ENCODE data around the gene C9orf43. TPM values are rescaled to one million over a fixed set of nuclear protein-coding genes. Genes with fewer than 3 reads are reported as not detected.

Gene C9orf43
- total RNA-seq, 1 donor from 2014 or later, result 0.27 TPM

DNA sequence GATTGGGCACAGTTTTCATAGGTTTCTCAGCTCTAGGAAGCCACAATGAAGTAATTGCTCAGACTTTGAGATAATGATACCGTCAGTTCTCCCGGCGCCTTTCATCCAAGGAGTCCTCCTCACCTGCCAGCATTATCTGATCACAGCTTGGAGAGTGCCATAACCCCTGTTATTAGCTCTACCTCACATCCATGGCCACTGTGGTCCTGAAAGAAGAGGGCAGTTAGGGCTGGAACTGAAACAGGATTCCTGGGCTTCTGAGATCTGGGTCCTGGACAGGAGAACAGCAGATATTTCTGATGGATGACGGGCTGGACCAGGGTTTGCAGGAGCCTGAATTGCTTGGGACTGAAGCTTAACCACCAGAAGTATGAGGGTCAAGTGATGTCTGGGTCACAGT lies 66.5 kb downstream of the C9orf43 start:
- no peak for DNase-seq
- no peak for ATAC-seq (ENCODE audit: poor library complexity)
- intact Hi-C loops (cut with DNase I), result no loop called here

DNA sequence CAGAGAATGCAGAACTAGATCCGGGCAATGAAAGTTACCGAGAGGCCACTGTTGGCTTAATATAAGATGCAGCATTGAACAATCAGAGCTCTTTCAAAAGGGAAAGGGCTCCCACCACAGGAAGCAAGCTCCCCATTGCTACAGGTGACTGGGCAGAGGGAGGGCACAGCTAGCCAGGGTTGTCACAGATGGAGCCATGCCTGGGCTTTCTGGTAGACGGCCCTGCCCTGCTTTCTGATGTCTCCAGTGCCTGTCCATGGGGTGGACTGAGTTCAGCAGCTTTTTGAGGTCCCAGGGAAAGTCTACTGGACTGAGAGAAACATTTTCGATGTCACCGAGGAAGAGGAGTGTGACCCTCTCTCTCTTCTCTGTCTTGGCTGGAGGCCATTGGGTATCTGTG lies 67.1 kb downstream of the C9orf43 start:
- ATAC-seq (ENCODE audit: poor library complexity), result no peak
- no peak for DNase-seq

DNA sequence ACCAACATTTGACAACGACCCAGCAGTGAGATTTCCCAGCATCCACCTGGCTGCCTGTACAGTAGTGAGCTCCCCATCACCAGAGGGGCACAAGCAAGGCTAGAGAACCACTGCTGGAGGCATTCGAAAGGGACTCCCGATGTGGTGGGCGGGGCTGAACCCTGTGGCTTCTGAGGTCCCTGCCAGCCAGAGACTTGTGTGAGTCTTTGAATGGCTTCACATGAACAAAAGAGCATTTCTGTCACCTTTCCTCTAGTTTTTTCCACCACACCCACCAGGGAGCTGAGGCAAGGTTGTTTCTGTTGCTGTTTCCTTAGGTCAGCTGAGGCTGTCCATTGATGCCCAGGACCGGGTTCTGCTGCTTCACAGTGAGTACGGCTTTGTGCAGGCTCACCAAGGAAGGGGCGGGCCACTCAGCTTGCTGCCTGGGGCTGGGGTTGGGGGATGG lies 68.7 kb downstream of the C9orf43 start:
- DNase-seq, result no peak
- ATAC-seq (ENCODE audit: poor library complexity), result no peak

More for the DNA sequence above, 67.1 kb downstream of the C9orf43 start:
- intact Hi-C loops (cut with DNase I), result no loop called here

More for the DNA sequence above, 68.7 kb downstream of the C9orf43 start:
- intact Hi-C loops (cut with DNase I), result no loop called here

Other genes starting within 250 kb of the C9orf43 start
- gene FKBP15, start 189.5 kb upstream of the C9orf43 start, total RNA-seq, result 18.1 TPM
- gene SLC31A1, start 189.2 kb upstream of the C9orf43 start, total RNA-seq, result 9.4 TPM
- 40.1 TPM for gene CDC26, start 135.2 kb upstream of the C9orf43 start, total RNA-seq
- gene PRPF4, start 135.1 kb upstream of the C9orf43 start, total RNA-seq, result 11.0 TPM
- gene RNF183, start 107.4 kb upstream of the C9orf43 start, total RNA-seq, result not detected
- gene WDR31, start 70.5 kb upstream of the C9orf43 start, total RNA-seq, result 13.8 TPM
- 0.24 TPM for gene BSPRY, start 61.2 kb upstream of the C9orf43 start, total RNA-seq
- 9.8 TPM for gene HDHD3, start 33.8 kb upstream of the C9orf43 start, total RNA-seq
- gene ALAD, start 9.5 kb upstream of the C9orf43 start, total RNA-seq, result 129 TPM
- 20.6 TPM for gene POLE3, start 72 bp upstream of the C9orf43 start, total RNA-seq
- gene RGS3, start 53.0 kb downstream of the C9orf43 start, total RNA-seq, result 138 TPM